ENCODE measurements around the gene RNF212.
"Not testable (repeated sequence)": the region's sequence is repeated elsewhere in the genome, so short reads cannot be mapped to it uniquely, and the experiment has no call there.

The RNF212 gene

DNA sequence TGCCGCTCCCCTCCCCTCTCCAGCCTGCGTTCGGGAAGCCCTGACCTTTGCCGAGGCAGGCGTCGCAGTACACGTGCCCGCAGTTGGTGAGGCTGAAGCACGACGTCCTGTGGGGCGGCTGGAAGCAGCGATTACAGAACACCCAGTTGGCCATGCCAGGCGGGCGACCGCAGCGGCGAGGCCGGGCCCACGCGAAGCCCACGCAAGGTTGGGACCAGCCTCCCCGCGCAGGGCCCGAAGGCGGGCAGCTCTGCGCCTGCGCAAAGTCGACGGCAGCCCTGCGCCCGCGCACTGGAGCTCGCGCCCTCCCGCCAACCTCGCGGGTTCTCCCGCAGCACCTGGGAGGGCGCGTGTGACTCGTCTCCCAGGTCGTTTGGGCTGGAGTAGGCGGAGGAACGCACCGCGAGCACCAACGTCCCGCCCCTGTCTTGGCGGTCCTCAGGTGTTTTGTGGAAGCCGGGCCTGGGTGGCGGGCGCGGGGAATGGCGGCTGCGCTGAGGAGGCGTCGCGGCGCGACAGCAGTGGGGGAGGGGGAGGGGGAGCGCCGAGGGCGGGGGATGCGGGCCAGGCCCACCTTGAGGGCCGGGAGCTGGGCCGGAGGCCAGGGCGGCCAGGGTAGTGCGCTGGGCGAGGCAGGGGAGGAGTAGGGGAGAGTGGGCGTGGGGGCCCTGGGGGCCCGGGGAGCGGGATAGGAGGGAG lies at the start of gene RNF212:
TSS of gene RNF212 (minus strand) at position 254 of the 699 bp plus-strand sequence. CDS start at position 154, 100 bp downstream.
- DNase-seq = no peak

GRCh38 chr4:1160351-1160750 lies 47.0 kb upstream of the RNF212 start:
- no peak for DNase-seq

DNA sequence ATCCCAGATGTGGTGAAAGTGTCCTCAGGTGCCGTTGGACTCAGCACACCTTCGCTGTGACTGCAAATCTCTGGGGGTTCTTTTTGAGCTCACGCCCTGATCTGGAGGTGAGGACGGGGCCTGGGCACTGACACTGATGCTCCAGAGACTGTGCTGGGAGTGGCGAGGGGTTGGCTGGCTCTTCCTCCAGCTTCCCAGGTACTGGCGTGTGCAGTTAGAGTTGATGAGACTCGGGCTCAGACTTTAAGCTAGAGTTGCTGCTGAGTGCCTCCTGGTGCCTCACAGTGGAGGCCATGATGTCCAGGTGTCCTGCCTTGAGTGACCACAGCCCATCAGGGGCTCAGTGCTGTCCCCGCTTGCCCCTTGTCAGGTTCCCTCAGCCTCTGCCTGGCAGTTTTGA lies 42.7 kb upstream of the RNF212 start:
- DNase-seq = no peak

- no peak for DNase-seq
Measured at GRCh38 chr4:1155314-1155713, 42.0 kb upstream of the RNF212 start.

- DNase-seq = no peak
Measured at GRCh38 chr4:1154523-1155182, 41.3 kb upstream of the RNF212 start.

DNA sequence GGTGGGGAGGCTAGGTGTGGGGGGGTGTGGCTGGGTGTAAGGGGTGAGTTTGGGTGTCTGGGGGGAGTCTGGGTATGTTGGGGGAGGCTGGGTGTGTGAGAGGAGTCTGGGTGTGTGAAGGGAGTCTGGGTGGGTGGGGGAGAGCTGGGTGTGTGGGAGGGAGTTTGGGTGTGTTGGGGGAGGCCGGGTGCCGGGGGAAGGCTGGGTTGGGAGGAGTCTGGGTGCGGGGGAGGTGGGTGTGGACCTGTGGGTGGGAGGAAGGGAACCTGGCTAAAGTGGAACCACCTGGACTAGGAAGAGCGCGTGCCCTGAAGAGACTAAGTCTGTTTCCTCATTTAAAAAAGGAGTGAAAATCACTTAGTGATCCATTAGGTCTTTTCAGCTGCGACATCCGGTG lies 40.8 kb upstream of the RNF212 start:
- DNase-seq = no peak

GRCh38 chr4:1153567-1154090 lies 40.3 kb upstream of the RNF212 start:
- no peak for DNase-seq

GRCh38 chr4:1152290-1152689 lies 38.9 kb upstream of the RNF212 start:
- no peak for DNase-seq

DNA sequence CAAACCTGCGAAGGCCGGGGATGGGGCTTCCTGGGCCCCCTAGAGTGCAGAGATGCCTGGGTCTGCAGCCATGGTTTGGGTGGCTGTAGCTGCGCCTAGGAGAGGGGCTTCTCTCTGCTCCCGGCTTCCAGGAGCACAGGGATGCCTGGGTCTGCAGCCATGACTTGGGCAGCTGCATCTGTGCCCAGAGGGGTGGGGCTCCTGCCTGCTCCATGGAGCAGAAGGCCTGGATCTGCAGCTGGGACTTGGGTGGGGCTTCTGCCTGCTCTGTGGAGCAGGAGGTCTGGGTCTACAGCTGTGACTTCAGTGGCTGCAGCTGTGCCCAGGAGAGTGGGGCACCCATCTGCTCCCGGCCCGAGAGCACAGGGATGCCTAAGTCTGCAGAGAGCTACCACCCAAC lies 38.2 kb upstream of the RNF212 start:
- no peak for DNase-seq

DNA sequence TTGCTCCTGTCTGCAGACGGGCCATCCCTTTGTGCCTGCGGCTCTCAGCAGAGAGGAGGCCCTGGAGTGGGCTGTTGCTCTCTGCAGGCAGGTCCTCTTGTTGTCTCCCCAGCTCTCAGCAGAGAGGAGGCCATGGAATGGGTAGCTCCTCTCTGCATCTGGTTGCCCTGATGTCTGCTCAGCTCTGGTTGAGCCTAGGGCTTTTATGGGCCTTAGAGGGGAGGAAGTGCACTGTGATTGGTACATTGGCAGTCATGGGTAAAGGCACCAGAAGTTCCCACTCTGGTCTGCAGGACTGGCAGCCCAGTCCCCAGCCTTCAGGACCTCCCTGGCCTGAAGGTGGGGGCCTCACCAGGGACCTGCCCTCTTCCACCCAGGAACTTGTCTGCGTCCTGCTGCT lies 37.5 kb upstream of the RNF212 start:
- no peak for DNase-seq

DNA sequence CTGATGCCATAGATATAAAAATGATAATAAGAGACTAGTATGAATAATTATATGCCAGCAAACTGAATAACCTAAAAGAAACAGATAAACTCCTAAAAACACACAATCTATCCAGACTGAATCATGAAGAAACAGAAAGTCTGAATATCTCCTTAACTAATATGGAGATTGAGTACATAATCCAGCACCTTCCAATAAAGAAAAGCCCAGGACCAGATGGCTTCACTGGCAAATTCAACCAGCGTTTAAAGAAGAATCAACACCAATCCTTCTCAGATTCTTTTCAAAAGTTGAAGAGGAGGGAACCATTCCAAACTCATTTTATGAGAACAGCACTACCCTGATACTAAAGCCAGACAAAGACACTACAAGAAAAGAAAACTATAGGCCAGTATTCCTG lies 26.5 kb upstream of the RNF212 start:
- no peak for DNase-seq

- DNase-seq = no peak
Measured at GRCh38 chr4:1137850-1138249, 24.5 kb upstream of the RNF212 start.

- no peak for DNase-seq
Measured at GRCh38 chr4:1137063-1137776, 23.9 kb upstream of the RNF212 start.

GRCh38 chr4:1136048-1136447 lies 22.7 kb upstream of the RNF212 start:
- no peak for DNase-seq

DNA sequence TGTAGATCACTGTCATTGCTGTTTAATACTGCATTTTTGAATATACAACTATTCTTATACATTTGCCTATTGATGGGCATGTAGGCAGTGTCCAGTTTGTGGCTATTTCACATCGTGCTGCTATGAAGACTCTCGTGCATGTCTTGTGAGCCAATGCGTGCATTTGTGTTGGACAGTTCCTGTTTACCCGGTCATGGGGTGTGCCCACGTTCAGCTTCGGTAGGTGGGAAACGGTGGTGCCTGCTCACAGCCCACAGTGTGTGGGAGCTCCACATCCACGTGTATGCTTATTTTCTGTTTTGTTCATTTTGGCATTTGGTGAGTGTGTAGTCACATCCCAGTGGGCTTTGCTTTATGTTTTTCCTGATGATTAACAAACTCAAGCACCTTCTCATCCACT lies 19.7 kb upstream of the RNF212 start:
- DNase-seq = no peak

GRCh38 chr4:1130316-1131186 lies 17.2 kb upstream of the RNF212 start:
- DNase-seq = peak; percentile 58

DNA sequence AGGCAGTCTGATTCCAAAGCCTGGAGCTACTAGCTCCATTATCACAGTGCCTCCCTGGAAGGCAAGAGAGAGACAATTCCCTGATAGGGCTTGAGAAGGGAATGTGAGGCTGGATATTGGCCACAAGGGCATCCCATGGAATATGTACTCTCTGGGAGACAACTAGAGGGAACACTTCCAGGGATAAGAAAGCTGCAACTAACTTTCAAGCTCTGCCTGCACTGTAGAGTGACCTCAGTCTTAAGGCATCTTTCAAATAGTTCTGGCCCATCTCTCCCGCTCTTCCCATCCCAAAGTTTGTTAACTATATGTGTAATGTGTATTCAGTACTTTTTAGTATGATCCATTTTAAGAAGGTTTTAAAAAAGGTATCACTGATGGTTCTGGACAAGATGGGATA lies 13.1 kb upstream of the RNF212 start:
- DNase-seq = no peak

GRCh38 chr4:1125466-1125865 lies 12.1 kb upstream of the RNF212 start:
- not testable (repeated sequence) for DNase-seq

GRCh38 chr4:1124818-1125217 lies 11.5 kb upstream of the RNF212 start:
- no peak for DNase-seq

DNA sequence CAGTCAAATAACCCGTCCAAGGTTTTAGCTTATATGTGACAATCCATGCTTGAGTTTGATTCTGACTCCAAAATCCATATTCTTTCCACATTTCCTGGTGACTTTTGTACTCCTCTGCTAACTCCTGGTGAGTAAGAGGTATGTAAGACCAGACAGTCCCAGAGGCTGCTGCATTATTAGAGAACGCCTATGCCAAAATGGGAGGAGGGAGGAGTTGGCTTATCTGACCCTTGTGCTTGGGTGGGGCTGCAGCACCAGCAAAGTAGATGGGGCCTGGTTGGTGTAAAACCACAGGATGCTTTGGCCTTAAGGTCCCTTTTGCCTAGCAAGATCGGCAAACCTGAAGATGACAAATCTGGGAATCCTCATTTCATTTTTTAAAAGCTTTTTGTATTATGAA lies 9.1 kb upstream of the RNF212 start:
- no peak for DNase-seq

GRCh38 chr4:1116838-1117237 lies 3.5 kb upstream of the RNF212 start:
- DNase-seq = no peak

DNA sequence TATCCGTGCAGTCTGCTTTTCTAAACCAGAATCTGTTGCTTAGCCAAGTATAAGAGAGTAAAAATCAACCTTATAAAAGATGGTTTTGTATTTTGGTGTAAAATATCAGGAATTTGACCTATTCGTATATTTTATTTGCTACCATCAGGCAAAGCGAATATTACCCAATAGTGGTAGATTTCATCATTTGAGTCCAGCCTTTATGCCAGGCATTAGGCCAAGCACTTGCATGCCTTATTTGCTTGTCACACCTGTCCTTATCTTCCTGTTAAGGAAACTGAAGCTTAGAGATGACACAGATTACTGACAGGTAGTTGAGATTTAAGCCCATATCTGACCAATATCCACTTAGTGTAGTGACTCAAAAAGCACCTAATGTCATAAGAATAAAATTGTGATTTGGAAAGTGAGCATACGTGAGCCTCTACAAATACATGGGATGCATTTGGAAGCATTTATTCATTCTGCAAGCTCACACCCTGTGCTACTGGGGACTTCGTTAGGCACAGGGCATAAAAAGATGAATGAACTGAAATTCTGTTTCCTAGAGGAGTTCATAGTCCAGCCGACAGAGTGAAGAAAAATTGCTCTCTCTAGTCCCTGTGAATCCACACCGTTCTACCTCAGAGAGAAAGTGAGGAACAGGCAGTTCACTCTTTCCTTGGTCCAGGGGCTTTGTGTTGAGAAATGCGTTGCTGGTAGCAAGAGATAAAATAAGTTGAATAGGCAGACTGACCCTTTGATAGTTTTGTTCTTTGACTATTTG lies 2.3 kb upstream of the RNF212 start:
- no peak for DNase-seq
